NCI-H226 (cell line): ENCODE measurements around the gene MIDN.

Experiments used
- DNase-seq: peaks from one replicate; pipeline ENCODE4 v3.0.0-alpha.2; 2015

The MIDN gene

DNA sequence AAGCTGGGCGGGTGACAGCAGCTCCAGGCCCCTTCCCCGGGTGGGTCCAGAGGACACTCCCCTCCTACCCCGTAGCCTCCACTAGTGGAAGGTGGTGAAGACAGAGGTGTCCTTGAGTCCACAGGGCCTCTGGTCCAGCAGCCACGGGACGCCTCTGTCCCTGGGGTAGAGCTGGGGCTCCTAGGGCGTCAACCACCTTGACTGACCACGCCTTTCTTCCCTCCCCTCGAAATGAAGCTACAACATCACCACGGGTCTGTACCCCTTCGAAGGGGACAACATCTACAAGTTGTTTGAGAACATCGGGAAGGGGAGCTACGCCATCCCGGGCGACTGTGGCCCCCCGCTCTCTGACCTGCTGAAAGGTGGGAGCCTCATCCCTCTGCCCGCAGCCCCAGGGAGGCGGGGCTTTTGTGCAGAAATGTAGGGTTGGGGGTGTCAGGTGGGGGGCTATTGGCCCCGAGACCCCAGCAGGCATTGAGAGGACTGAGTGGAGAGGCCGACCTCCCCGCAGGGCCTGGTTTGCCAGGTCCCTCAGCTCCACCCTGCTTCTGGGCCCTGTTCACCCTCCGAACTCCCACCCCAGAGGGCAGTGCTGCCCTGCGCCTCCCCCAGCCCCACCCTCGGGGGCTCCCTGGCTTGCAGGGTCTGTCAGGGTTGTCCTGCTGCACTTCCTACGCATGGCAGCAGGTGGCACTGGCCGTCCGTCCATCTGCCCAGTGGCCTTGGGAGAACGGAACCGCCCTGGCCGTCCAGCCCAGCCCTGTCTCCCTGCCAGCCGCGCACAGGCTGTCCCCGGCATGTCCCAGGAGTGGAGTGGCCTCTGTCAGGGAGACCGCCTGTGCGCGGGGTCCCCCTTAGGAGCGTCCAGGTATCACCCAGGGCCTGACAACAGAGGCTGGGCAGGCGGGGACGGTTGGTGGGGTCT is 27.1 kb upstream of the MIDN start:
- no peak for DNase-seq

DNA sequence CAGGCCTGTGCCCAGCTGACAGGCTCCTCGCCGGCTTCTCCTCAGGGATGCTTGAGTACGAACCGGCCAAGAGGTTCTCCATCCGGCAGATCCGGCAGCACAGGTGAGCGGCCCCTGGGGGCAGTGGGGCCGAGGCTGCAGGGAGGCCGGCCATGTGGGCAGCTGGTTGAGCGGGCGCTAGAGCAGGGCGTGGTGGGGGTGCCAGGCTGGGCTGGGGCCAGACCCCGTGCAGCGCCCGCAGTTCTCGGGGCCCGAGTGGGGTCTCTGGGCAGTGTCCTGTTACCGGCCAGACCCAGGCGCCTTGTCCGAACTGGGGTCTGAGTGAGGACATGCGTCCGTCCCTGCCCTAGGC is 26.5 kb upstream of the MIDN start:
- no peak for DNase-seq

DNA sequence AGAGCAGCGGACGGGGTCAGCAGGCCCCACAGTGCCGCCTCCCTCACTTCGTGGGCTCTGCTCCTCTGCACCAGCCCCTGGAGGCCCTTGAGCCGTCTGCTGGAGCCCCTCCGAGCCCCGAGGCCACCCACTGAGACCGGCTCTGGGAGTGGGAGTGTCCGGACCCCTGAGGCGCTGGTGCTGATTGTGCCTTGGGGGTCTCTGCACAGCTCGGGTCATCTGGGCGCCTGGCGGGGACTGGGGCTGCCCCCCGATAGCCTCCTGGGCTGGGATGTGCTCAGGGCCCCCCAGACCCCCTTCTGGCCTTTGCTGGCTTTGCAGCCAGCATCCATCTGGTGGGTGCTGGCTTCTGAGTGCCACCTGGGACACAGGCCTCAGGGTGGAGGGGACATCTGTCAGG is 26.0 kb upstream of the MIDN start:
- no peak for DNase-seq

DNA sequence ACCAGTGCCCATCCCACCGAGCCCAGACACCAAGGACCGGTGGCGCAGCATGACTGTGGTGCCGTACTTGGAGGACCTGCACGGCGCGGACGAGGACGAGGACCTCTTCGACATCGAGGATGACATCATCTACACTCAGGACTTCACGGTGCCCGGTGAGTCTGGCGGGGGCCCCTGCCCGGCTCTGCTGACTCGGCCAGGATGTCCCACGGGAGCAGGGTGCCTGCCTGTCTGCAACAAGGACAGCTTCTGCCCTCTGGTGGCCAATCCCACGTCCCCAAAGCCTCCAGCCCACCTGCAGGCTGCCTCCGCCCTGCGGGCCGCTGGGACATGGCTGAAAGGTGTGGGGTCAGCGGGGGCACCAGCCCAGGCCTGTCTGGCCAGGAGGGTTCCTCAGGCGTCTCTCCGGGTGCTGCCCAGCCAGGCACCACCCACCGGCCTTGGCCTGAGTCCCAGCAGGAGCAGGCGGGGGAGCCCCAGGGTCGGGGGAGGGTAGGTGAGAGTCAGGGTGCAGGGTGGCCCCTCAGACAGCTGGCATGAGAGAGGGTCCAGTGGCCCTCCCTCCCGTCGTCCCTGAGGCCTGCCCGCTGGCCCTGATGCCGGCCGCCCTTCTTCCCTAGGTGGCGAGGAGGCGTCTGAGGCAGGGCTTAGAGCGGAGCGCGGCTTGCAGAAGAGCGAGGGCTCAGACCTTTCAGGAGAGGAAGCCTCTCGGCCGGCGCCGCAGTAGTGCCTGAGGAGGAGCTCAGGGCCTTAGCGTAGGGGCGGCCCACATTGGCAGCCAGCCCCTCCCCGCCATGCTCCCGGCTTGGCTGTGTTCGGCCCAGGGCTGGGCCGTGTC is 25.1 kb upstream of the MIDN start:
- DNase-seq = no peak

DNA sequence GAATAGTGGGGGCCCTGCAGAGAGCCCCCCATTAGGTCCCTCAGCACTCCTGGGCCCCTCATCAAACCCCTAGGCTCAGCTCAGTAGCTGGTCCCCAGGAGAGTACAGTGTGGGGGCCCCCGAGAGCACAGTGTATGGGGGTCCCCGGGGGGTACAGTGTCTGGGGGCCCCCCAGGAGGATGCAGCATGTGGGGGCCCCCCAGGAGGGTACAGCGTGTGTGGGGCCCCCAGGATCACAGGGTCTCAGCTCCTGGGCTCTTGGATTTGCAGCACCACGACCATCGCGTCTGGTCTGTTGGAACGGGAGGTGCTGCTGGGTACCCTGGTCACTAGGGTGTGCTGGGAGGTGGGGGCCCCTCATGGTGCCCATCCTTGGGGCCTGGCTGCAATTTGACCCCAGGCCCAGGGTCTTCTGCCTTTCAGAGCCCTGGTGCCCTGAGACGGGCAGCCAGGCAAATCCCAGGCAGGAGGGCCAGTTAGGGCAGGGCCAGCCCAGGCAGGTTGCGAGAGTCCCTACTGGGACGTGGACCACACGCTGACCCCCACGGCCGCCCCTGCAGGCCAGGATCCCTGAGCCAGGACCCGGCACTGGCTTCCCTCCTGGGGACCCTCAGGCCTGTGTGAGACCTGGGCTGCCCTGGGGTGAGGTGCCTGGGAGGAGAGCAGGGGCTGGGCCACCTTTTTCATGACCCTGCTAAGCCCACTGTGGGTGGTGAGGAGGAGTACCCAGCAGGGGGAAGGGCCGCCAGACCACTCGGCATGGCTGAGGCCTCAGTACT is 24.1 kb upstream of the MIDN start:
- DNase-seq = no peak

DNA sequence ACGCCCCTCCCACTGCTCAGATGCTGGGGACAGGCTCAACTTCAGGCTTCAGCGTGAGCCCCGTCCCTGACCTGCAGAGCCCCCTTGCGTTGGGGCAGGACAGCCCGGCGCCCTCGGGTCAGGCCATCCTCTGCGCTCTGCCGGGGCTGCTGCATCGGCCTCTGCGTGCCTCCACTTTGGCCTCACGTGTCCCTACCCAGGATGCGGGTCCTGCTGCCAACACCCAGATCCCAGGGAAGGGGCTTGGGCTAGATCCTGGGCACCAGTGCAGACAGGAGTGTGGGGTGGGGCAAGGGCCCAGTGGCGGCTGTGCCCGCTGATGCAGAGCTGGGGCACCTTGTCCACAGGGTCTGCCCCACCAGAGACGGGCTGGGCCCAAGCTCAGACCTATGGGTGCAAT is 23.5 kb upstream of the MIDN start:
- no peak for DNase-seq

- DNase-seq = no peak
These were observed 22.8 kb upstream of the MIDN start for GRCh38 chr19:1225440-1226226.

DNA sequence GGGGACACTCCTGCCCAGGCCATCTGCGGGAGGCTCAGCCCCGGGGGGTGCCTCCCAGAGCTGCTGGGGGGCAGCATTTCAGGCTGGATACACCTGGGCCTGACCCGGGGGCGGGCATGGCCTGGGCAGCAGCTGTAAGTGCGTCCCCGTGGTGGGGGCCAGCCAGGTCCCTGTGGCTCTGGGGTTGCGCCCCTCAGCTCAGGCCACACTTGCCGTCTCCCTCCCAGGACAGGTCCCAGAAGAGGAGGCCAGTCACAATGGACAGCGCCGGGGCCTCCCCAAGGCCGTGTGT is 22.2 kb upstream of the MIDN start:
- DNase-seq = no peak

DNA sequence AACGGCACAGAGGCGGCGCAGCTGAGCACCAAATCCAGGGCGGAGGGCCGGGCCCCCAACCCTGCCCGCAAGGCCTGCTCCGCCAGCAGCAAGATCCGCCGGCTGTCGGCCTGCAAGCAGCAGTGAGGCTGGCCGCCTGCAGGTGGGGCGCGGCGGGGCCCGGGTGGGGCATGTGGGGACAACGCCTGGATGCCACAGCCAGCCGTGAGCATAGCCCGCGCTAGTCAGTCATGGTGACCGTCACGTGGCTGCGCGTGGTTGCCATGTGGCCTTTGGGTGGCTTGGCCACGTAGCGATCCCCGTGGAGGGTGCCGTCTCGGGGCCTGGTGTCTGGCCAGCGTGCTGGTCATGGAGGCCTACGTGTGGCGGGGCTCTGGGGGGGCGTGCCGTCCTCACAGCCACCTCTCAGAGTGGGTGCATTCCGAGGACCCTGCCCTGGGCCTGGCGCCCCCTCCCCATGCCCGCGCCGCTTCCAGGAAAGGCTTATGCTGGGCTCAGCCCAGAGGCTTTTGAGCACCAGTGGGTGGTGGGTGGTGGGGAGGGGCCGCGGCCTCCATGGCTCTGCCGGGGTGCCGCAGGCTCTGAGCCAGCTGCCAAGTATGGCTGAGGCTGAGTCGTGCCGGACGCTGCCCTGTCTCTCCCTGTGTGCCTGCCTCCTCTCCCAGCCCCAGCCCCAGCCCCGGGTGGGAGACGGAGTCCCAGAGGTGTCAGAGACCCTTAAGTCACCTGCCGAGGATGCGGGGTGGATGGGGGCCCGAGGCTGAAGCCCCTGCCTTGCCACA is 21.7 kb upstream of the MIDN start:
- DNase-seq = no peak

DNA sequence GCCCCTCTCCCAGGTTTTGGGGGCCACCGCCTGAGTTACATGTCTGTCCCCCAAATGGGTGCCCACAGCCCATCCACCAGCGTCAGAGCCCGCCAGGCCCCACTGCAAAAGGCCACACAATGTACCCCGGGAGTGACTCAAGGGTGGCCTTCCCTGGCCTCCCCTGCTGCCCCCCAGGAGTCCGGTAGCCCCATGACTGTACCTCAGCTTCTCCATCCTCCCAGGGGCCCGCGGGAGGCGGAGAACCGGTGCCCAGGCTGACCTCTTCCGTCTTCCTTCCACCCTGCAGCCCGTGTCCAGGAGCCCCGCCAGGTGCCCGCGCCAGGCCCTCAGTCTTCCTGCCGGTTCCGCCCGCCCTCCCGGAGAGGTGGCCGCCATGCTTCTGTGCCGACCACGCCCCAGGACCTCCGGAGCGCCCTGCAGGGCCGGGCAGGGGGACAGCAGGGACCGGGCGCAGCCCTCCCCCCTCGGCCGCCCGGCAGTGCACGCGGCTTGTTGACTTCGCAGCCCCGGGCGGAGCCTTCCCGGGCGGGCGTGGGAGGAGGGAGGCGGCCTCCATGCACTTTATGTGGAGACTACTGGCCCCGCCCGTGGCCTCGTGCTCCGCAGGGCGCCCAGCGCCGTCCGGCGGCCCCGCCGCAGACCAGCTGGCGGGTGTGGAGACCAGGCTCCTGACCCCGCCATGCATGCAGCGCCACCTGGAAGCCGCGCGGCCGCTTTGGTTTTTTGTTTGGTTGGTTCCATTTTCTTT is 20.9 kb upstream of the MIDN start:
- no peak for DNase-seq

DNA sequence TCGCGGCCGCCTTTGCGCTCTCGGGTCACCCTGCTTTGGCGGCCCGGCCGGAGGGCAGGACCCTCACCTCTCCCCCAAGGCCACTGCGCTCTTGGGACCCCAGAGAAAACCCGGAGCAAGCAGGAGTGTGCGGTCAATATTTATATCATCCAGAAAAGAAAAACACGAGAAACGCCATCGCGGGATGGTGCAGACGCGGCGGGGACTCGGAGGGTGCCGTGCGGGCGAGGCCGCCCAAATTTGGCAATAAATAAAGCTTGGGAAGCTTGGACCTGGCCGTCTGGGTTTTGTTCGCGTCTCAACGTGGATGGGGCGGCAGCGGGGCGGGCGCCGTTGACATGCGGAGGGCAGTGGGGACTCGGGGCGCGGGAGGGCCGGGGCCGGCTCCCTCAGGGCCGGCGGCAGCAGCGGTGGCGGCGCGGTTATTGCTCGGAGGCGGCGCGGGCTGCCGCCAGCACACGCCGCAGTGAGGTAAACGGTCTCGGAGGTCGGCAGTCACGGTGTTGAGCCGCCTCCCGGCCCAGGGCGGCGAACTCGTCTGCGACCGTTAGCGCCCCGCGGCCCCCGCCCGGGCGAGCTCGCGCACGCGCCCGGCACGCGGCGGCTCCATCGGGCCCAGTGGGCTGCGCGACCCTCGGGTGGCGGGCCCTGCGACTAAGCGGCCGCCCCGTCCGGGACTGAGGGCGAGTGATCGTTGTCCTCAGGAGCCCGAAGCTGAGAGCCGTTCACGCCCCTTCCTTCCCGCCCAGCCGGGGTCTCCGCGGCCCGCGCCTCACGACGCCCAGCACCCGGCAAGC is 20.0 kb upstream of the MIDN start:
- DNase-seq = no peak

DNA sequence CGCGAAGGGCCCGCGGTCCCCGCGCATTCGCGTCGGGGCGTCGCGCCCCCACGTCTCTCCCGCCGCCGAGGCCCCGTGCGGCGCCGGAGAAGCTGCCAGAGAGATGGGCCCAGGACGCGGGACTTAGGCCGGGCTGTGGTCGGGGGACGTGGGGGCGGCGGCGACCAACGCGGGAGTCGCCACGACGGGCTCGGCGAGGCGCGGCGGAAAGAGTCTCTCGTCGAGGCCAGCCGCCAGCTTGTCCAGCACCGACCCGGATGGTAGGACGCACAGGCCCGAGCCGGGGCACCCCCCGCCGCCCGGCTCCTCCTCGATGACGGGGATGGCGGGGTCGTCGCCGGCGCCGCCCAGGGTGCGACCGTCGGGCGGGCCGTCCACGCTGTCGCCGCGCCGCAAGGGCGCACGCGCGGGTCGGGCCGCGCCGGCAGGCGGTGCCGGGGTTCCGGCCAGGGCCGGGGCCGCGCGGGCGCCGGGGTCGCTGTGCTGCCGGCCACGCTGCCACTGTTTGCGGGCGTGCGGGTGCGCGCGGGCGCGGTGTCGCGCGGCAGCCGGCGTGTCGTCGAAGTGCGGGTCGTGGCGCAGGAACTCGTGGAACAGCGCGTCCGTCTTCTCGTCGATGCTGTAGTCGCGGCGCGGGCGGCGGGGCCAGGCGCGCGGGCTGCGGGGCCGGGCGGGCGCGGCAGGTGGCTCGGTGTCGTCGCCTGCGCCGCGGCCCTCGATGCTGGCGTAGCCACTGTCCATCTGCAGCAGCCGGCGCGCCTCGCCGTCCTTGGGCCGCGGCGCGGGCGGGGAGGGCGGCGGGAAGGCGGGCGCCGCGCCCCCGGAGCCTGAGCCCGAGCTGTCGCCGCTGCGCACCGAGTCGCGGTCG is 19.1 kb upstream of the MIDN start:
- no peak for DNase-seq

DNA sequence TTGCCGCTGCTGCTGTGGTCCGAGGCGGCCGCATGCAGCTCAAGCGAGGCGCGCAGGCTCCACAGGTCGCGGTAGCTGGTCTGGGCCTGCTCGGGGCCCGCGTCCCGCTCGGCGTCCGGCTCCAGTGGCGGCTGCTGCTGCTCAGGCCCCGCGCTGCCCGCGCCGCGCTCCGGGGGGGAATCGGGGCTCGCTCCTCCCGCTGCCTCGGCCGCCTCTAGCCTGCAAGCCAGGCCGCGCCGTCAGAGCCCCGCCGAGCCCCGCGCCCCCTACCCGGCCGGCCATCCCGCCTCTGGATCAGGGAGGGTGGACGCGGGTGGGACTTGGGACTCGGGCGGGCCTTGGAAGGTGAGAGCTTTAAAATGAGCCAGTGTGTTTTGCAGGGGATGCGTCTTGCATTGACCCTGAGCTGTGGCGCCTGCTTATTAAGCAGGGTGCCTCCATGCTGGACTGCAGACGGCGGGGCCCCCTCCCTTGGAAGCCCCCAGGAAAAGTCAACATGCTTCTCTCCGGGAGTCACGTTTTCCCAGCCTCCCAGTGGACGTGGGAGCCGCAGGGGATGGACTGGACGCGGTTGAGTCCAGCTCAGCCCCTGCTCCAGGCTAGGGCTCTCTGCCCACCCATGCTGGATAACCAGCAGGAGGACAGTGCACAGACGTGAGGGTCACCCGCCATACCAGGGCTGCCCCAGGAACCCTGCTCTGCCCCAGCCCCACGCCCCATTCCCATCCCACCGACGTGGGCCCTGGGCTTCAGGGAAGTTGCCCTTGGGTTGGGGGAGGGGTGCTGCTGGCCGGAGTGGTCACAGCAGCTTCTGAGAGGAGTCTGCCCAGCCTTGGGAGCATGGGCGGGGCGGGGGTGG is 18.2 kb upstream of the MIDN start:
- DNase-seq = no peak

DNA sequence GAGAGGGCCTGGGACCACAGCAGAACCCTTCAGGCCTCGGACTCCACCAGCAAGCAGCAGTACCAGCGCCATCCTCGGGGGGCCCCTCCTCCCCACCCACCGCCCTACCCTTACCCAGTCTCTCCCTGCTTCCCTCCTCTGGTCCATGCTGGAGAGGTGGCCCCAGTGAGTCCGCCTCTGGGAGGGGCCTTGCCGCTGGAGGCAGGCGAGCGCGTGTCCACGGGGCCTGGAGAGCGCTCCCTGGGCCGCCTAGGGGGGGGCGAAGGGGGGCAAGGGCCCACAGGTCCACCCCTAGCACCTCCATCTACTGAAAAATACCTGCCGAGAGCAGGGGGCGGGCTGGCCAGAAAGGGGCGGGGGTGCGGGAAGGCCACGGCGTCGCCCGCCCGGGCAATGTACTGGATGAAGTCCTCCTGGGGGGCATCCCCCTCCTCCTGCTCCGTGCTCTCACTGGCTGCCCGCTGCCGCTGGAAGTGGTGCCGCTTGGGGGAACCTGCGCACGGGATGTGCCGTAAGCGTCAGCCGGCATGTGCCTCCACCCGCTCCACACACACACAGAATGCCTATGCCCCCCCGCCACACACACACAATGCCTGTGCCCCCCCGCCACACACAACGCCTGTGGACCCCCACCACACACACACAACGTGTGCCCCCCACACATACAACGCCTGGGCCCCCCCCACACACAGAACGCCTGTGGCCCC is 17.4 kb upstream of the MIDN start:
- DNase-seq = no peak

GRCh38 chr19:1231729-1232637 is 16.4 kb upstream of the MIDN start:
- no peak for DNase-seq

GRCh38 chr19:1232652-1233072 is 15.7 kb upstream of the MIDN start:
- DNase-seq = no peak
